ENCODE measurements around the gene ZFP2.
"Not testable (repeated sequence)": the region's sequence is repeated elsewhere in the genome, so short reads cannot be mapped to it uniquely, and the experiment has no call there.

ZFP2 gene

DNA sequence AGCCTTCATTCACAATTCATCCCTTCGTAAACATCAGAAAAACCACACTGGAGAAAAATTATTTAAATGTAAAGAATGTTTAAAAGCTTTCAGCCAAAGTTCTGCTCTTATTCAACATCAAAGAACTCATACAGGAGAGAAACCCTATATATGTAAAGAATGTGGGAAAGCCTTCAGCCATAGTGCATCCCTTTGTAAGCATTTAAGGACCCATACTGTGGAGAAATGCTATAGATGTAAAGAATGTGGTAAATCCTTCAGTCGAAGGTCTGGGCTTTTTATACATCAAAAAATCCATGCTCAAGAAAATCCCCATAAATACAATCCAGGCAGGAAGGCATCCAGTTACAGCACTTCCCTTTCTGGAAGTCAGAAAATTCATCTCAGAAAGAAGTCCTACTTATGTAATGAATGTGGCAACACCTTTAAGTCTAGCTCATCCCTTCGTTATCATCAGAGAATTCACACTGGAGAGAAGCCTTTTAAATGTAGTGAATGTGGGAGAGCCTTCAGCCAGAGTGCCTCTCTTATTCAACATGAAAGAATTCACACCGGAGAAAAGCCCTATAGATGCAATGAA, 12.5 kb upstream of the ZFP2 start:
- not testable (repeated sequence) for H3K27me3 ChIP-seq (ENCODE audit: control insufficient read depth in 1 of 2, insufficient read depth in 2 of 2, low read length in 2 of 2); H3K27ac ChIP-seq (ENCODE audit: low read depth, low read length); H3K4me1 ChIP-seq (ENCODE audit: insufficient read depth, low read length); H3K9ac ChIP-seq (ENCODE audit: low read length)
- Histone ChIP-seq H3K4me3 (ENCODE audit: low read depth in 1 of 2, low read length in 2 of 2) (peak overlapping the region in 1 of 2 donors; percentile 9), H3K9me3 (ENCODE audit: low read length) (peaks cover 33% of the 10 kb centered on the region), H3K36me3 (ENCODE audit: insufficient read depth, low read length) (peaks cover 36% of the 10 kb centered on the region)

DNA sequence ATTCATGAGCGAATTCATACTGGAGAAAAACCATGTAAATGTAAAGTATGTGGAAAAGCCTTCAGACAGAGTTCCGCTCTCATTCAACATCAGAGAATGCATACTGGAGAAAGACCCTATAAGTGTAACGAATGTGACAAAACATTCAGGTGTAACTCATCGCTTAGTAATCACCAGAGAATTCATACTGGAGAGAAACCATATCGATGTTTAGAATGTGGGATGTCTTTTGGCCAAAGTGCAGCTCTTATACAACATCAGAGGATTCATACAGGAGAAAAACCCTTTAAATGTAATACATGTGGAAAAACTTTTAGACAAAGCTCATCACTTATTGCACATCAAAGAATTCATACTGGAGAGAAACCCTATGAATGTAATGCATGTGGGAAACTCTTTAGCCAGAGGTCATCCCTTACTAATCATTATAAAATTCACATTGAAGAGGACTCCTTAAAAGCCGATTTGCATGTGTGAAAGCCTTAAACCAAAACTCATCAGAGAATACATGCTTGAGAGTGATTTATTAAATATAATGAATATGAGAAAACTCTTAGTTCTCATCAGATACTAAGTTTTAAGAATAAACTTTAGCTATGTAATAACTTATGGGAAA, 11.8 kb upstream of the ZFP2 start:
- H3K9me3 ChIP-seq (ENCODE audit: low read length) = peaks cover 33% of the 10 kb centered on the region
- no peak overlapping the region for H3K4me3 ChIP-seq (ENCODE audit: low read depth in 1 of 2, low read length in 2 of 2)
- peaks cover 36% of the 10 kb centered on the region for H3K36me3 ChIP-seq (ENCODE audit: insufficient read depth, low read length)
- no peak overlapping the region for H3K27ac ChIP-seq (ENCODE audit: low read depth, low read length)
- no peaks in the 10 kb centered on the region for H3K4me1 ChIP-seq (ENCODE audit: insufficient read depth, low read length)
- no peak overlapping the region for H3K9ac ChIP-seq (ENCODE audit: low read length)
- H3K27me3 ChIP-seq (ENCODE audit: control insufficient read depth in 1 of 2, insufficient read depth in 2 of 2, low read length in 2 of 2) = no peaks in the 10 kb centered on the region

DNA sequence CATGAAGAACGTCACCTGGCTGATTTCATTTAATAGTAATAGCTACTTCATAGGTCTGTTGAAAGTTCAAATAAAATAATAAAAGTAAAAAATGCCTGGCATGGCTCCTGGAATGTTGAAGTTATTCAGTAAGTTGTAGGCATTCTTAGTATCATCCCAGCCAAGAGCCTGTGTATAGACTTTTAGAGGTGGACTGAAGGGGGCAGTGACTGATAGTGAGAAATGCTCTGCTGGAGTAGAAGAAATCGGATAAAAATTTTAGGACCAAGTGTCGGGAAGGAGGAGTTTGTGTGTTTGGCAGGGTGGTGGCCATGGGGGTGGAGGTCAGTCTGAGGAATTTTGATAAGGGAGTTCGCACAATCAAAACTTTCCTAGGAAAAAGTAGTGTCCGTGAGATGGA, 3.6 kb downstream of the ZFP2 start:
- Histone ChIP-seq H3K36me3 (ENCODE audit: insufficient read depth, low read length) (no peaks in the 10 kb centered on the region), H3K4me3 (ENCODE audit: low read depth in 1 of 2, low read length in 2 of 2) (no peak overlapping the region), H3K27me3 (ENCODE audit: control insufficient read depth in 1 of 2, insufficient read depth in 2 of 2, low read length in 2 of 2) (no peaks in the 10 kb centered on the region), H3K4me1 (ENCODE audit: insufficient read depth, low read length) (no peaks in the 10 kb centered on the region), H3K27ac (ENCODE audit: low read depth, low read length) (no peak overlapping the region), H3K9ac (ENCODE audit: low read length) (no peak overlapping the region), H3K9me3 (ENCODE audit: low read length) (no peaks in the 10 kb centered on the region)

DNA sequence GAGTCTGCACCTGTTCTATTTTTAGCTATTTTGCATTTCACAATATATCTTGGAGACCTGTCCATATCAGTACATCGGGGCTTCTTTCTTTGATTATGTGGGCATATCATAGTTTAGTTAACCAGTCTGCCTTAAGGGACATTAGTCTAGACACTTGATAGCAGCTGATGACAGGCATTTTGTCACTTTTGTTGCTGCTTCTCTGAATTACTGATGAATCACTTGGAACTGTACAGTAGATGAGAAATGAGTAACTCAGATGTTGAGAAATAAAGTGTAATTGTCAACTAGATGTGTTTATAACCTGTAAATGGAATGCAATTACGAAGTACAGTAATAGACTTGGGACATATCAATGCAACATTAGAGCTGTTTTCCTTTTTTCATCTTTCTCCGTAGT, 7.1 kb downstream of the ZFP2 start:
- no peak overlapping the region for H3K27ac ChIP-seq (ENCODE audit: low read depth, low read length)
- H3K4me1 ChIP-seq (ENCODE audit: insufficient read depth, low read length) = no peaks in the 10 kb centered on the region
- H3K9me3 ChIP-seq (ENCODE audit: low read length) = no peaks in the 10 kb centered on the region
- no peaks in the 10 kb centered on the region for H3K27me3 ChIP-seq (ENCODE audit: control insufficient read depth in 1 of 2, insufficient read depth in 2 of 2, low read length in 2 of 2)
- H3K4me3 ChIP-seq (ENCODE audit: low read depth in 1 of 2, low read length in 2 of 2) = no peak overlapping the region
- H3K36me3 ChIP-seq (ENCODE audit: insufficient read depth, low read length) = peaks cover 6% of the 10 kb centered on the region
- H3K9ac ChIP-seq (ENCODE audit: low read length) = no peak overlapping the region

DNA sequence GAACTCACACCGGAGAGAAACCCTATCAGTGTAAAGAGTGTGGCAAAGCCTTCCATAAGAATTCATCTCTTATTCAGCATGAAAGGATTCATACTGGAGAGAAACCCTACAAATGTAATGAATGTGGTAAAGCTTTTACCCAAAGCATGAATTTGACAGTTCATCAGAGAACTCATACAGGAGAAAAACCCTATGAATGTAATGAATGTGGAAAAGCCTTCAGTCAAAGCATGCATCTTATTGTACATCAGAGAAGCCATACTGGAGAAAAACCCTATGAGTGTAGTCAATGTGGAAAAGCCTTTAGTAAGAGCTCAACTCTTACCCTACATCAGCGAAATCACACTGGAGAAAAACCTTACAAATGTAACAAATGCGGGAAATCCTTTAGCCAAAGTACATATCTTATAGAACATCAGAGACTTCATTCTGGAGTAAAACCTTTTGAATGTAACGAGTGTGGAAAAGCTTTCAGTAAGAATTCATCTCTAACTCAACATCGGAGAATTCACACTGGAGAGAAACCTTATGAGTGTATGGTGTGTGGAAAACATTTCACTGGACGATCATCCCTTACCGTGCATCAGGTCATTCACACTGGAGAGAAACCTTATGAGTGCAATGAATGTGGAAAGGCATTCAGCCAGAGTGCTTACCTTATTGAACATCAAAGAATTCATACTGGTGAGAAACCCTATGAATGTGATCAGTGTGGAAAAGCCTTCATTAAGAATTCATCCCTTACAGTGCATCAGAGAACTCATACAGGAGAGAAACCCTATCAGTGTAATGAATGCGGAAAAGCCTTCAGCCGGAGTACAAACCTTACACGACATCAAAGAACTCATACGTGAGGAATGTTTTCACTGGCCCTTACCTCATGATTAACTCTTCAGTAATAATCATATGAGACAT, 36.4 kb downstream of the ZFP2 start:
- peaks cover 73% of the 10 kb centered on the region for H3K9me3 ChIP-seq (ENCODE audit: low read length)
- H3K27me3 ChIP-seq (ENCODE audit: control insufficient read depth in 1 of 2, insufficient read depth in 2 of 2, low read length in 2 of 2) = no peaks in the 10 kb centered on the region
- peaks cover 31% of the 10 kb centered on the region for H3K36me3 ChIP-seq (ENCODE audit: insufficient read depth, low read length)
- H3K4me1 ChIP-seq (ENCODE audit: insufficient read depth, low read length) = no peaks in the 10 kb centered on the region
- H3K9ac ChIP-seq (ENCODE audit: low read length) = no peak overlapping the region
- peak overlapping the region in 1 of 2 donors; percentile 12 for H3K4me3 ChIP-seq (ENCODE audit: low read depth in 1 of 2, low read length in 2 of 2)
- no peak overlapping the region for H3K27ac ChIP-seq (ENCODE audit: low read depth, low read length)

DNA sequence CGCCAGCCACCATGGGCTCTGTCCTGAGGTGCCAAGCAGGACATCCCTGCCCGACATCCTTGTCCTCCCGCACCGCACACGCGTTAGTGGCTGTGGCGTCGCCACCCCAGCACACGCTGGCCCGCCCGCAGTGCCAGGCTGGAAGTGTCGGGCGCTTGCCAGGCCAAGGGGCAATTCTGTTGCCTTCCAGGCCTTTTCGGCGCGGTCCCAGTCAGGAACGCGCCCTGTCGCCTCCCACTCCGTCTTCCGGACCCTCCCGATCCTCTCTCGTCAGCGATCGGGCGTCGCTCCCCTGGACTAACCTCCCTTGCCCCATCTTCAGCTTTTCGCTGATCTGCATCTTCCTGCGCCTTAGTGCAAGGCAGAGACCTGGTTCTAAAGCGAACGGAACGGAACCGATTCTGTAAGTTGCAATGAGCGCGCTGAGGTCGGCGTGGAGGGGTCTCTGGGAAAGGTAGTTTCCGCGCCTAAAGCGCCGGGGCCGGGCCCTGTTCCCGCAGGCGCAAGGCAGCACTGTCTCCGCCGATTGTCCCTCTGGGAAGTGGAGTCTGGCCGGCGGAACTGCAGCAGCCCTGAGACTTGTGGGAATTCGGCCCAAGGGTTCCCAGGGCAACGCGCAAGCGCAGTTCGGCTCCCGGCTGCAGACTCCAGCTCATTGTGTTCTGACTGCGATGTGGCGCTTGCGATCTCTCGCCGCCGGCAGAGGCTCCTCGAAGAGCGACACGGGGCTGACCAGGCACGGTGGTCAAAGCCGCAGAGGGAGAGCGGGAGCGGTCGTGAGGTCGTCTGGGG, 45.1 kb downstream of the ZFP2 start, which contains the start of gene ZNF454:
Gene ZNF454 (plus strand): TSS at position 630 of the 792 bp plus-strand sequence. CDS start 1,594 bp downstream, outside the sequence.
- Histone ChIP-seq H3K4me3 (ENCODE audit: low read depth in 1 of 2, low read length in 2 of 2) (peak within 1 kb of the TSS; percentile 68 to 90), H3K9me3 (ENCODE audit: low read length) (peaks cover 18% of the 10 kb centered on the region), H3K27me3 (ENCODE audit: control insufficient read depth in 1 of 2, insufficient read depth in 2 of 2, low read length in 2 of 2) (no peaks in the 10 kb centered on the region), H3K9ac (ENCODE audit: low read length) (peak within 1 kb of the TSS; percentile 66), H3K4me1 (ENCODE audit: insufficient read depth, low read length) (peaks cover 10% of the 10 kb centered on the region), H3K27ac (ENCODE audit: low read depth, low read length) (peak within 1 kb of the TSS; percentile 84), H3K36me3 (ENCODE audit: insufficient read depth, low read length) (no peaks in the 10 kb centered on the region)

DNA sequence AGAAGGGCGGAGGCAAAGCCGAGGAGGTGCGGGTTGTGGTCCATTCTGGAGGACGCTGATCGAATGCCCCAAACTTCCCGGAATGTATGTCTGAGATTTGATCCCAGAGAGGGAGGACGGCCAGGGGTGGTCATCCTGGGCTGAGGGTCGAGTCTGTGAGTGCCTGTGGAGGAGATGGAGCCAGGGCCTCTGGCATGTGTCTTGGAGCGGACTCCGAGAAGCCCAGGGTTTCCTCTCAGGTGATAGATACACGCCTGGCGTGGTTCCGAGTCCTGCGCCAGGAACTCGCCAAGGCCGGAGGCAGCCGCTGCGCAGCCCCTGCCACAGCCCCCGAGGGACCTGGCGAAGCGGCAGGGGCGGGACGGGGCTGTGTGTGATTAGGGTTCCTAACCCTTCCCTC, 45.6 kb downstream of the ZFP2 start:
- Histone ChIP-seq H3K4me1 (ENCODE audit: insufficient read depth, low read length) (peaks cover 10% of the 10 kb centered on the region), H3K9me3 (ENCODE audit: low read length) (peaks cover 17% of the 10 kb centered on the region), H3K27ac (ENCODE audit: low read depth, low read length) (peak overlapping the region; percentile 84)

DNA sequence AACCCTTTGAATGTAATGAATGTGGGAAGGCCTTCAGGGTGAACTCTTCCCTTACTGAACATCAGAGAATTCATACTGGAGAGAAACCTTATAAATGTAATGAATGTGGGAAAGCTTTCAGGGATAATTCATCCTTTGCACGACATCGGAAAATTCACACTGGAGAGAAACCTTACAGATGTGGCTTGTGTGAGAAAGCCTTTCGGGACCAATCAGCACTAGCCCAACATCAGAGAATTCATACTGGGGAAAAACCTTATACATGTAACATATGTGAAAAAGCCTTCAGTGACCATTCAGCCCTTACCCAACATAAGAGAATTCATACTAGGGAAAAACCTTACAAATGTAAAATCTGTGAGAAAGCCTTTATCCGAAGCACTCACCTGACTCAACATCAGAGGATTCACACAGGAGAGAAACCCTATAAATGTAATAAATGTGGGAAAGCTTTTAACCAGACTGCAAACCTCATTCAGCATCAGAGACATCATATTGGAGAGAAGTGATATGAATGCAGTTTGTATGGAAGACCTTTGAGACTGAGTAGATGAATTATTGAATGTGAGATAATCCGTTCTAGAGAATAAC, 69.8 kb downstream of the ZFP2 start:
- peaks cover 14% of the 10 kb centered on the region for H3K36me3 ChIP-seq (ENCODE audit: insufficient read depth, low read length)
- H3K4me1 ChIP-seq (ENCODE audit: insufficient read depth, low read length) = no peaks in the 10 kb centered on the region
- H3K27ac ChIP-seq (ENCODE audit: low read depth, low read length) = no peak overlapping the region
- peak overlapping the region in 1 of 2 donors; percentile 8 for H3K4me3 ChIP-seq (ENCODE audit: low read depth in 1 of 2, low read length in 2 of 2)
- no peaks in the 10 kb centered on the region for H3K27me3 ChIP-seq (ENCODE audit: control insufficient read depth in 1 of 2, insufficient read depth in 2 of 2, low read length in 2 of 2)
- no peak overlapping the region for H3K9ac ChIP-seq (ENCODE audit: low read length)
- peaks cover 72% of the 10 kb centered on the region for H3K9me3 ChIP-seq (ENCODE audit: low read length)

More for the DNA sequence above, 45.6 kb downstream of the ZFP2 start:
- H3K4me3 ChIP-seq (ENCODE audit: low read depth in 1 of 2, low read length in 2 of 2) = peak overlapping the region; percentile 68 to 90
- no peaks in the 10 kb centered on the region for H3K27me3 ChIP-seq (ENCODE audit: control insufficient read depth in 1 of 2, insufficient read depth in 2 of 2, low read length in 2 of 2)
- peak overlapping the region; percentile 36 for H3K9ac ChIP-seq (ENCODE audit: low read length)
- no peaks in the 10 kb centered on the region for H3K36me3 ChIP-seq (ENCODE audit: insufficient read depth, low read length)

DNA sequence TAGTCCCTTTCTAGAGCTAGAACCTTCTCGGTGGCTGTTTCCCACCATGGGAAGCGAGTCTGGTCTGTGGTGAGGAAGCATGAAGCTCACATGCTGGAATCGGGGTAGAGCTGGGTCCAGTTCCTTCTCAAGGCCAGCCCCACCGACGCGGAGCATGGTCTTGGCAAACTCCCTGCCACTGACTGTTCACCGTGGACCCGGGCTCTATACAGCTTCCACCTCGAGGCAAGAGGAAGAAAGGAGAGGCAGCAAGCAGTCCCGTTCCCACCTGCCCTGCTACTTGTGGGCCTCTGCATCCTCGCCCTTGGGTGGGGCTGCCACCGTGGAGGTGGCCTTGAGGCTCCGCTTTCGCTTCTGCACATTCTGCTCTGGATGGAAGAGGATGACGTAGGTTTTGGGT, 85.7 kb downstream of the ZFP2 start:
- Histone ChIP-seq H3K27ac (ENCODE audit: low read depth, low read length) (no peak overlapping the region), H3K27me3 (ENCODE audit: control insufficient read depth in 1 of 2, insufficient read depth in 2 of 2, low read length in 2 of 2) (no peaks in the 10 kb centered on the region), H3K4me1 (ENCODE audit: insufficient read depth, low read length) (no peaks in the 10 kb centered on the region), H3K4me3 (ENCODE audit: low read depth in 1 of 2, low read length in 2 of 2) (no peak overlapping the region), H3K9ac (ENCODE audit: low read length) (no peak overlapping the region), H3K36me3 (ENCODE audit: insufficient read depth, low read length) (no peaks in the 10 kb centered on the region), H3K9me3 (ENCODE audit: low read length) (peaks cover 50% of the 10 kb centered on the region)
